Measurements from ENCODE around the gene SMARCB1. TPM values are rescaled to one million over a fixed set of nuclear protein-coding genes. Genes with fewer than 3 reads are reported as not detected.
A peak's percentile ranks its signal among the peaks of the same experiment; 100 is the strongest.

The SMARCB1 gene
- total and polyA plus RNA-seq, 2 donors from 2014 or later: 68.7 to 79.0 TPM

DNA sequence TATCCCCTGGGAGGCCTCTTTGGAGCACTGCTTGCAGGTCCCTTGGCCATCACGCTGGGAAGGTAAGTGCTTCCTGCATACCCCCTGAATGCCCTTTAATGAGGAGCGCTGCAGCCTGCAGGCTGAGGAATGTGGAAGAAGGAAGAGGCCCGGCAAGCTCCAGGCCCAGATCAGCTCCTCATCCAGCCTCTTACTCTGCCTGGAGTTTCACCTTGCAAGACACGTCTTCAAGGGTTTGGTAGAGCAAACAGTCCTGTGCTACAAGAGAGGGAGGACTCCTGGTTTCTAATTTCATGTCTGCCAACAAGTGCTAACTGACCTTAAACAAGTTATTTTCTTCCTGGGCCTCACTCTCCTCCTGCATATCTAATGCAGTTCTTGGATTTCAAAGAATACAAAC, 81.8 kb downstream of the SMARCB1 start:
- TF ChIP-seq, protein P1, sequence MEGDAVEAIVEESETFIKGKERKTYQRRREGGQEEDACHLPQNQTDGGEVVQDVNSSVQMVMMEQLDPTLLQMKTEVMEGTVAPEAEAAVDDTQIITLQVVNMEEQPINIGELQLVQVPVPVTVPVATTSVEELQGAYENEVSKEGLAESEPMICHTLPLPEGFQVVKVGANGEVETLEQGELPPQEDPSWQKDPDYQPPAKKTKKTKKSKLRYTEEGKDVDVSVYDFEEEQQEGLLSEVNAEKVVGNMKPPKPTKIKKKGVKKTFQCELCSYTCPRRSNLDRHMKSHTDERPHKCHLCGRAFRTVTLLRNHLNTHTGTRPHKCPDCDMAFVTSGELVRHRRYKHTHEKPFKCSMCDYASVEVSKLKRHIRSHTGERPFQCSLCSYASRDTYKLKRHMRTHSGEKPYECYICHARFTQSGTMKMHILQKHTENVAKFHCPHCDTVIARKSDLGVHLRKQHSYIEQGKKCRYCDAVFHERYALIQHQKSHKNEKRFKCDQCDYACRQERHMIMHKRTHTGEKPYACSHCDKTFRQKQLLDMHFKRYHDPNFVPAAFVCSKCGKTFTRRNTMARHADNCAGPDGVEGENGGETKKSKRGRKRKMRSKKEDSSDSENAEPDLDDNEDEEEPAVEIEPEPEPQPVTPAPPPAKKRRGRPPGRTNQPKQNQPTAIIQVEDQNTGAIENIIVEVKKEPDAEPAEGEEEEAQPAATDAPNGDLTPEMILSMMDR (IDR thresholded peaks at IDR 0.05; ENCODE audit: borderline replicate concordance, extremely low read depth, insufficient read depth): no peak
- DNase-seq: no peak
- H3K36me3 ChIP-seq (ENCODE audit: control insufficient read depth in 2 of 3, insufficient read depth in 3 of 3, low read length in 3 of 3): peaks cover 0 to 30% (median 27%) of the 10 kb centered on the region in 3 donors
- no peaks in the 10 kb centered on the region for H3K9me3 ChIP-seq (ENCODE audit: control insufficient read depth in 2 of 3, insufficient read depth in 1 of 3, low read length in 3 of 3)
- H3K27ac ChIP-seq (ENCODE audit: low read depth in 2 of 2, low read length in 2 of 2): no peak overlapping the region
- no peak for FAIRE-seq
- H3K4me1 ChIP-seq (ENCODE audit: control insufficient read depth in 2 of 3, insufficient read depth in 2 of 3, low read depth in 1 of 3, low read length in 3 of 3): no peaks in the 10 kb centered on the region
- no peak overlapping the region for H3K9ac ChIP-seq (ENCODE audit: low read length in 3 of 3)
- H3K4me3 ChIP-seq (ENCODE audit: low read length in 3 of 3): no peak overlapping the region
- no peaks in the 10 kb centered on the region for H3K27me3 ChIP-seq (ENCODE audit: control insufficient read depth, insufficient read depth, low read length)
- intact Hi-C loops (cut with DNase I): no loop called here

DNA sequence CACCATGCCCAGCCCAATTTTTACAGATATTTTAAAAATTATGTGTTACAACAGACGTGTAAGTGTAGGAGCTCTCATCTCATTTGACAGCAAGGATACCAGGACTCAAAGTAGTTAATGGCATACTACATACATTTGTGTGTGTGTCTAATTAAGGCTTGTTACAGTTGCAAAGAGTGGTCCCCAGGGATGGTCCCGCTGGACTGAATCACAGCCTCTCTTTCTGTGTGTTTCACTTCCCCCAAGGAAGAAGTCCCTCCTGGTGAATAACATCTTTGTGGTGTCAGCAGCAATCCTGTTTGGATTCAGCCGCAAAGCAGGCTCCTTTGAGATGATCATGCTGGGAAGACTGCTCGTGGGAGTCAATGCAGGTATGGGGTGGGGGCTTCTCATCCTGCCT, 88.1 kb downstream of the SMARCB1 start:
- TF ChIP-seq, protein P1 (IDR thresholded peaks at IDR 0.05; ENCODE audit: borderline replicate concordance, extremely low read depth, insufficient read depth): no peak
- DNase-seq: peak in 1 of 5 donors; percentile 8
- Histone ChIP-seq H3K27ac (ENCODE audit: low read depth in 2 of 2, low read length in 2 of 2) (no peak overlapping the region), H3K4me1 (ENCODE audit: control insufficient read depth in 2 of 3, insufficient read depth in 2 of 3, low read depth in 1 of 3, low read length in 3 of 3) (peaks cover 0 to 12% (median 5%) of the 10 kb centered on the region in 3 donors), H3K36me3 (ENCODE audit: control insufficient read depth in 2 of 3, insufficient read depth in 3 of 3, low read length in 3 of 3) (peaks cover 5 to 36% (median 10%) of the 10 kb centered on the region in 3 donors), H3K27me3 (ENCODE audit: control insufficient read depth, insufficient read depth, low read length) (no peaks in the 10 kb centered on the region), H3K4me3 (ENCODE audit: low read length in 3 of 3) (no peak overlapping the region), H3K9me3 (ENCODE audit: control insufficient read depth in 2 of 3, insufficient read depth in 1 of 3, low read length in 3 of 3) (no peaks in the 10 kb centered on the region), H3K9ac (ENCODE audit: low read length in 3 of 3) (no peak overlapping the region)
- FAIRE-seq: no peak
- intact Hi-C loops (cut with DNase I): no loop called here

DNA sequence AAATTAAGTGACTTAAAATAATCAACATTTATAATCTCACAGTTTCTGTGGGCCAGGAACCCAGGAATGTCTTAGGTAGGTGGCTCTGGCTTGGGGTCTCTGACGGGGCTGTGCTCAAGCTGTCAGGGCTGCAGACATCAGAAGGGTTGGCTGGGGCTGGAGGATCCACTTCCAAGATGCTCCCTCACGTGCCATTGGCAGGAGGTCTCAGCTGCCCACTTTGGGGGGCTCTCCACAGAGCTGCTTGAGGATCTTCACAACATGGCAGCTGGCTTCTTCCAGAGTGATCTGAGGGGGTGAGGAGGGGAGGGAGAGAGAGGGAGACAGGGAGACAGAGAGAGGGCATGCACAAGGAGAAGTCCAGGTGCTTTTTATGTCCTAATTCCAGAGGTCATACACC, 89.0 kb downstream of the SMARCB1 start:
- H3K36me3 ChIP-seq (ENCODE audit: control insufficient read depth in 2 of 3, insufficient read depth in 3 of 3, low read length in 3 of 3): peaks cover 5 to 31% (median 8%) of the 10 kb centered on the region in 3 donors
- no peak for FAIRE-seq
- intact Hi-C loops (cut with DNase I): no loop called here

More for the DNA sequence above, 89.0 kb downstream of the SMARCB1 start:
- Histone ChIP-seq H3K27me3 (ENCODE audit: control insufficient read depth, insufficient read depth, low read length) (no peaks in the 10 kb centered on the region), H3K27ac (ENCODE audit: low read depth in 2 of 2, low read length in 2 of 2) (no peak overlapping the region), H3K9me3 (ENCODE audit: control insufficient read depth in 2 of 3, insufficient read depth in 1 of 3, low read length in 3 of 3) (no peaks in the 10 kb centered on the region), H3K4me3 (ENCODE audit: low read length in 3 of 3) (no peak overlapping the region), H3K9ac (ENCODE audit: low read length in 3 of 3) (no peak overlapping the region), H3K4me1 (ENCODE audit: control insufficient read depth in 2 of 3, insufficient read depth in 2 of 3, low read depth in 1 of 3, low read length in 3 of 3) (peaks cover 0 to 12% (median 5%) of the 10 kb centered on the region in 3 donors)
- DNase-seq: peak in 1 of 5 donors; percentile 53
- TF ChIP-seq, protein P1 (IDR thresholded peaks at IDR 0.05; ENCODE audit: borderline replicate concordance, extremely low read depth, insufficient read depth): no peak
